HepG2 (cell line): Measurements from ENCODE around the gene GPR68.

Source experiments
- ARNT ChIP-seq: fragments of 450-650 bp; IDR thresholded peaks from 2 replicates; pipeline ENCODE4 v1.6.1; 2017
- ASH2L ChIP-seq: fragments of 300-600, 200-600 bp; sonication (generic); IDR thresholded peaks from 2 replicates; pipeline ENCODE4 v1.7.0; 2017; ENCODE audit warnings: low read depth, mild to moderate bottlenecking, moderate library complexity, mixed read lengths, low read length; ENCODE audit not compliant: insufficient read length
- CREB1 ChIP-seq, 2 experiments: fragments of 450-650 bp in 1 of 2; IDR thresholded peaks; 2 replicates each; pipeline ENCODE4 v1.6.1; 2016 to 2017; ENCODE audit warnings: control low read depth in 1 of 2, mild to moderate bottlenecking in 1 of 2, missing compliant biosample characterization in 1 of 2, missing genetic modification characterization in 1 of 2
- GTF2F1 ChIP-seq: fragments of 150-350 bp; IDR thresholded peaks from 2 replicates; pipeline ENCODE4 v1.6.1; 2014; ENCODE audit warnings: low read length
- MAFK ChIP-seq, 2 experiments: IDR thresholded peaks in 1 of 2; conservative IDR thresholded peaks in 1 of 2; 2 replicates each; pipeline ENCODE4 v1.6.1; 2011; ENCODE audit warnings: improper control_type of control experiment in 2 of 2, low read length in 2 of 2
- MBD4 ChIP-seq: IDR thresholded peaks from 2 replicates; pipeline ENCODE4 v1.6.1; 2012; ENCODE audit warnings: low read length, inconsistent platforms, borderline replicate concordance
- MYC ChIP-seq: sonication (generic); formaldehyde crosslinking; IDR thresholded peaks from 2 replicates; pipeline ENCODE4 v1.9.0; 2021; ENCODE audit warnings: missing genetic modification reagents, borderline replicate concordance
- PRPF4 ChIP-seq: fragments of 200-400 bp; formaldehyde crosslinking; IDR thresholded peaks from 2 replicates; pipeline ENCODE4 v1.6.1; 2016; ENCODE audit warnings: low read length, low read depth; ENCODE audit not compliant: poor library complexity, severe bottlenecking
- TF ChIP-seq, protein P1 (sequence below): sonication (generic); formaldehyde crosslinking; IDR thresholded peaks from 2 replicates; pipeline ENCODE4 v1.5.0; 2020; ENCODE audit warnings: mild to moderate bottlenecking, missing genetic modification reagents, moderate library complexity
- TF ChIP-seq, protein P2 (sequence below), 2 experiments: sonication (generic) in 1 of 2; formaldehyde crosslinking in 1 of 2; IDR thresholded peaks; 2 replicates each; pipeline versions ENCODE4 v1.5.1 to v1.6.1; 2011 to 2020; ENCODE audit warnings: borderline replicate concordance in 1 of 2, low read depth in 1 of 2, low read length in 1 of 2, mild to moderate bottlenecking in 1 of 2, missing genetic modification reagents in 1 of 2, moderate library complexity in 1 of 2

DNA sequence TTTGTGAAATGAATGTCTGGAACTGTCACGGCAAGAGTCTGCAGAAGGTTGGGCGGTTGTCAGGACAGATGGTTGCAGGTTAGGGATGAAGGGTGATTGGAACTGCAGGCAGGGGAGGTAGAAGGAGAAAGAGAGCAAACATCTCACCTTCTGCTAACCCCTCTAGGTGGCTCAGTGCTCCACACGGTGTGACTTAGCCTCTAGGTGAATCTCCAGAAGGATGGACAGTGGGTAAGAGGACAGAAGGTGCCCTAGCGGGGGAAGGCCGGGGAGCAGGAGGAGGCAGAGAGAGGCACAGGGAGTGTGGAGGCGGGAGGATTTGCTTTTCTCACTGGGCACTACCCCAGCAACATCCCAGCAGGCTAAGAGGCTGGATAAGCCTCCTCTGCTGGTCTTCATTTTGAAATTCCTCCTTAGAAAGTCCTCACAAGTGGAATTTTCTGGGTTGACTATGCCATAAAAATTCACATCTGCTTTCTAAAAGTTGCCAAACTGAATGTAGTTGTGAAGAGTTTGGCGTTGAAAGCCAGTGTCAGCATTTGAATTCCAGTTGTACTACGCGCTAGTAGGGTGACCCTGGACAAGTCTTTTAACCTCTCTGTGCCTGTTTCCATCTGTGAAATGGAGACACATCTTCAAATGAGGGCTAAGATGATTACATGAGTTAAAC lies 10.7 kb upstream of the GPR68 start:
- TF ChIP-seq MBD4: no peak
- TF ChIP-seq, protein P1, sequence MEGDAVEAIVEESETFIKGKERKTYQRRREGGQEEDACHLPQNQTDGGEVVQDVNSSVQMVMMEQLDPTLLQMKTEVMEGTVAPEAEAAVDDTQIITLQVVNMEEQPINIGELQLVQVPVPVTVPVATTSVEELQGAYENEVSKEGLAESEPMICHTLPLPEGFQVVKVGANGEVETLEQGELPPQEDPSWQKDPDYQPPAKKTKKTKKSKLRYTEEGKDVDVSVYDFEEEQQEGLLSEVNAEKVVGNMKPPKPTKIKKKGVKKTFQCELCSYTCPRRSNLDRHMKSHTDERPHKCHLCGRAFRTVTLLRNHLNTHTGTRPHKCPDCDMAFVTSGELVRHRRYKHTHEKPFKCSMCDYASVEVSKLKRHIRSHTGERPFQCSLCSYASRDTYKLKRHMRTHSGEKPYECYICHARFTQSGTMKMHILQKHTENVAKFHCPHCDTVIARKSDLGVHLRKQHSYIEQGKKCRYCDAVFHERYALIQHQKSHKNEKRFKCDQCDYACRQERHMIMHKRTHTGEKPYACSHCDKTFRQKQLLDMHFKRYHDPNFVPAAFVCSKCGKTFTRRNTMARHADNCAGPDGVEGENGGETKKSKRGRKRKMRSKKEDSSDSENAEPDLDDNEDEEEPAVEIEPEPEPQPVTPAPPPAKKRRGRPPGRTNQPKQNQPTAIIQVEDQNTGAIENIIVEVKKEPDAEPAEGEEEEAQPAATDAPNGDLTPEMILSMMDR (CRISPR knock-in tag): peak; percentile 28
- no peak for TF ChIP-seq MYC (CRISPR knock-in tag)
- no peak for TF ChIP-seq ASH2L
- no peak for TF ChIP-seq PRPF4
- no peak for TF ChIP-seq CREB1 (IDR thresholded peaks at IDR 0.05)
- no peak for TF ChIP-seq CREB1 (CRISPR knock-in tag; IDR thresholded peaks at IDR 0.05)
- TF ChIP-seq MAFK (conservative IDR thresholded peaks at IDR 0.05 in 1 of 2, IDR thresholded peaks at IDR 0.05 in 1 of 2; ENCODE audit: low read length in 2 of 2): no peak
- TF ChIP-seq ARNT: no peak
- TF ChIP-seq GTF2F1: no peak
- TF ChIP-seq, protein P2, sequence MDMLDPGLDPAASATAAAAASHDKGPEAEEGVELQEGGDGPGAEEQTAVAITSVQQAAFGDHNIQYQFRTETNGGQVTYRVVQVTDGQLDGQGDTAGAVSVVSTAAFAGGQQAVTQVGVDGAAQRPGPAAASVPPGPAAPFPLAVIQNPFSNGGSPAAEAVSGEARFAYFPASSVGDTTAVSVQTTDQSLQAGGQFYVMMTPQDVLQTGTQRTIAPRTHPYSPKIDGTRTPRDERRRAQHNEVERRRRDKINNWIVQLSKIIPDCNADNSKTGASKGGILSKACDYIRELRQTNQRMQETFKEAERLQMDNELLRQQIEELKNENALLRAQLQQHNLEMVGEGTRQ (IDR thresholded peaks at IDR 0.05; ENCODE audit: low read depth, low read length): no peak
- TF ChIP-seq, protein P2 (CRISPR knock-in tag; IDR thresholded peaks at IDR 0.05; ENCODE audit: borderline replicate concordance): no peak
